ENCODE data around the gene LMF1. TPM values are rescaled to one million over a fixed set of nuclear protein-coding genes. Genes with fewer than 3 reads are reported as not detected.

The LMF1 gene
- total and polyA plus RNA-seq, 2 of the 8 experiments (the other 6 are each of a cell fraction or from before 2014, with no cell fraction given) = 3.5 to 9.1 TPM

DNA sequence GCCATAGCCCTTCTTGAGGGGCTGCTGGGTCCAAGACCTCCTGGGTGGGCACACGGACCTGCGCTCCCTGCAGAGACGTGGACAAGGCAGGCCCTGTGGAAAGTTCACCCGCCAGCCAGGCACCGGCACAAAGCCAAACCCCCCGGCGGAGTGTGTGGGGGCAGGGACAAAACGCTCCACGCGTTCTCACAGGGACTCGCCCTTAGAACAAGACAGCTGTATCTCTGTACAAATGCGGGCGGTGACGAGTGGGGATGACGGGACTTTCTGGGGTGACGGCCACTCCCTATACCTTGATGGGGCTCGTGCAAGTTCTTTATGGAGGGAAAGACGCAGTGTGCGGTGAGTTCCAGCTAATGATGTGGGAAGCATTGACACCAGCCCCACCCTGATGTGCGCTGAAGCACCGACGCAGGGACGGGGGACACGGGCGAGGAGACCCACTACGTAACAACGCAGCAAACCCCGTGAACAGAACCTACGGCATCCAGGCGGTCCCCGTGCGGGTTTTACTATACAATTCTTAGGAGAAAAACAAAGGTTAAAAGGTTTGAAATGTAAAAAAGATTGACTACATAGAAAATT is 49.4 kb downstream of the LMF1 start:
- CTCF ChIA-PET (ENCODE audit: partially characterized antibody) = no interaction called here
- Histone ChIP-seq H3K23me2 (ENCODE audit: low read depth, low read length) (no peaks in the 10 kb centered on the region), H2BK12ac (ENCODE audit: low read depth, low read length) (no peak overlapping the region), H3K4me2 (ENCODE audit: insufficient read depth in 1 of 2, low read depth in 2 of 2, low read length in 2 of 2) (no peak overlapping the region), H3K36me3 (ENCODE audit: control insufficient read depth in 2 of 4, insufficient read depth in 4 of 4, low read length in 3 of 4) (peaks cover 0 to 4% (median 0%) of the 10 kb centered on the region in 4 experiments; a peak in 1 of 8 replicates), H4K20me1 (replicated peaks in 1 of 2; ENCODE audit: control insufficient read depth in 1 of 2, insufficient read depth in 2 of 2, low read length in 2 of 2) (no peaks in the 10 kb centered on the region), H4K8ac (ENCODE audit: extremely low read depth, insufficient read depth, low read length) (no peak overlapping the region; the same call in 1 of the 2 replicates), H3K14ac (ENCODE audit: insufficient read length) (no peak overlapping the region), H3K9me3 (ENCODE audit: insufficient read depth in 2 of 2, low read depth in 1 of 2, low read length in 1 of 2) (peaks cover 33 to 75% of the 10 kb centered on the region in 2 experiments), H3K79me2 (ENCODE audit: control insufficient read depth in 1 of 2, insufficient read depth in 2 of 2, low read length in 2 of 2) (no peaks in the 10 kb centered on the region), H2BK5ac (ENCODE audit: low read depth, low read length) (no peak overlapping the region), H4K5ac (ENCODE audit: insufficient read length, low read depth, low read length) (no peak overlapping the region), H2AK5ac (ENCODE audit: low read depth, low read length) (no peak overlapping the region), H3K23ac (ENCODE audit: insufficient read length) (no peak overlapping the region), H3K9ac (replicated peaks in 1 of 4; ENCODE audit: extremely low read depth in 1 of 4, low read depth in 3 of 4, low read length in 3 of 4) (no peak overlapping the region), H3K18ac (ENCODE audit: extremely low read depth, low read length) (no peak overlapping the region), H3K4me3 (ENCODE audit: extremely low read depth in 1 of 4, insufficient read depth in 2 of 4, low read depth in 3 of 4, low read length in 4 of 4) (no peak overlapping the region), H2AFZ (ENCODE audit: low read length) (no peak overlapping the region), H3K4ac (replicated peaks; ENCODE audit: insufficient read length, low read depth, low read length) (no peak overlapping the region), H3K79me1 (ENCODE audit: low read depth, low read length) (peaks cover 2% of the 10 kb centered on the region; the same call in 1 of the 2 replicates), H3K27ac (ENCODE audit: low read depth, low read length) (no peak overlapping the region), H2BK20ac (ENCODE audit: low read length) (no peak overlapping the region), H4K91ac (replicated peaks; ENCODE audit: insufficient read length, low read length) (no peak overlapping the region), H2BK120ac (replicated peaks; ENCODE audit: low read depth, low read length) (no peak overlapping the region), H2BK15ac (ENCODE audit: low read length) (no peak overlapping the region), H3K4me1 (replicated peaks in 1 of 4; ENCODE audit: control insufficient read depth in 3 of 4, insufficient read depth in 4 of 4, low read length in 3 of 4) (no peaks in the 10 kb centered on the region; a peak in 1 of 7 replicates), H3K56ac (replicated peaks; ENCODE audit: insufficient read length, low read depth, low read length) (no peak overlapping the region), H3K27me3 (replicated peaks in 1 of 4; ENCODE audit: control insufficient read depth in 3 of 4, extremely low read depth in 1 of 4, insufficient read depth in 3 of 4, low read length in 3 of 4) (no peaks in the 10 kb centered on the region)
- 82% methylated on average over 31 of the region's 32 CpGs; no CpG with 5 or more reads in 1 of the 2 experiments for WGBS, 2 experiments (ENCODE audit: extremely low coverage in 1 of 2, insufficient coverage in 1 of 2, insufficient read length in 1 of 2, insufficient replicate concordance in 2 of 2, low coverage in 1 of 2, low lambda C conversion rate in 2 of 2, missing lambda C conversion rate in 1 of 2)
- DNase-seq (ENCODE audit: low read depth in 1 of 2, low spot score in 2 of 2) = no peak
- POLR2A ChIA-PET (ENCODE audit: partially characterized antibody) = no interaction called here
- no peak for FAIRE-seq
- TF ChIP-seq, protein P1, sequence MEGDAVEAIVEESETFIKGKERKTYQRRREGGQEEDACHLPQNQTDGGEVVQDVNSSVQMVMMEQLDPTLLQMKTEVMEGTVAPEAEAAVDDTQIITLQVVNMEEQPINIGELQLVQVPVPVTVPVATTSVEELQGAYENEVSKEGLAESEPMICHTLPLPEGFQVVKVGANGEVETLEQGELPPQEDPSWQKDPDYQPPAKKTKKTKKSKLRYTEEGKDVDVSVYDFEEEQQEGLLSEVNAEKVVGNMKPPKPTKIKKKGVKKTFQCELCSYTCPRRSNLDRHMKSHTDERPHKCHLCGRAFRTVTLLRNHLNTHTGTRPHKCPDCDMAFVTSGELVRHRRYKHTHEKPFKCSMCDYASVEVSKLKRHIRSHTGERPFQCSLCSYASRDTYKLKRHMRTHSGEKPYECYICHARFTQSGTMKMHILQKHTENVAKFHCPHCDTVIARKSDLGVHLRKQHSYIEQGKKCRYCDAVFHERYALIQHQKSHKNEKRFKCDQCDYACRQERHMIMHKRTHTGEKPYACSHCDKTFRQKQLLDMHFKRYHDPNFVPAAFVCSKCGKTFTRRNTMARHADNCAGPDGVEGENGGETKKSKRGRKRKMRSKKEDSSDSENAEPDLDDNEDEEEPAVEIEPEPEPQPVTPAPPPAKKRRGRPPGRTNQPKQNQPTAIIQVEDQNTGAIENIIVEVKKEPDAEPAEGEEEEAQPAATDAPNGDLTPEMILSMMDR (IDR thresholded peaks at IDR 0.05; ENCODE audit: control extremely low read depth in 1 of 3, insufficient read depth in 1 of 3, low read depth in 1 of 3, low read length in 3 of 3) = no peak
- TF ChIP-seq TAF1 (IDR thresholded peaks at IDR 0.05; ENCODE audit: low read depth, low read length) (no peak), SIX5 (IDR thresholded peaks at IDR 0.05; ENCODE audit: low read depth, low read length) (no peak), BCL11A (IDR thresholded peaks at IDR 0.05; ENCODE audit: low read depth in 2 of 2, low read length in 2 of 2) (no peak), CBX8 (IDR thresholded peaks at IDR 0.05; ENCODE audit: borderline replicate concordance, low read depth, low read length) (no peak), JUN (IDR thresholded peaks at IDR 0.05; ENCODE audit: low read depth, low read length) (no peak), TBP (IDR thresholded peaks at IDR 0.05; ENCODE audit: low read depth, low read length) (no peak), BRCA1 (IDR thresholded peaks at IDR 0.05; ENCODE audit: low read depth, low read length) (no peak), CTBP2 (IDR thresholded peaks at IDR 0.05; ENCODE audit: borderline replicate concordance, insufficient read depth, insufficient read length, low read length) (no peak), CHD2 (IDR thresholded peaks at IDR 0.05; ENCODE audit: low read length) (no peak), RXRA (IDR thresholded peaks at IDR 0.05; ENCODE audit: insufficient read depth, low read depth, low read length) (no peak), MAFK (IDR thresholded peaks at IDR 0.05; ENCODE audit: low read depth, low read length) (no peak)

Data from H1 (cell line).